Transverse colon (tissue), 4 donors: ENCODE data around the gene NRXN2. TPM values are rescaled to one million over a fixed set of nuclear protein-coding genes. Genes with fewer than 3 reads are reported as not detected.

Experiments
- DNase-seq: peaks from one replicate; pipeline ENCODE4 v3.0.0-alpha.2; 2019
- H3K27ac ChIP-seq, 4 donors: fragments of 200-600 bp; sonication (generic); 2 replicates each; pipeline ENCODE4 v1.5.1; 2016 to 2018; ENCODE audit warnings: inconsistent platforms in 4 of 4
- H3K27me3 ChIP-seq: fragments of 200-600 bp; sonication (generic); 2 replicates; pipeline ENCODE4 v1.5.1; 2017; ENCODE audit warnings: inconsistent platforms
- H3K36me3 ChIP-seq, 4 donors: fragments of 200-600 bp; sonication (generic); 2 replicates each; pipeline ENCODE4 v1.5.1; 2017 to 2019; ENCODE audit warnings: inconsistent platforms in 4 of 4
- H3K4me1 ChIP-seq, 4 donors: fragments of 200-600 bp; sonication (generic); 2 replicates each; pipeline ENCODE4 v1.5.1; 2017 to 2020; ENCODE audit warnings: inconsistent platforms in 4 of 4
- H3K4me3 ChIP-seq, 4 donors: fragments of 200-600 bp; sonication (generic); 1 replicate in 1 of 4; 2 replicates in 3 of 4; pipeline versions ENCODE4 v1.5.1 to v1.6.1; 2017 to 2019; ENCODE audit warnings: inconsistent platforms in 4 of 4
- H3K9me3 ChIP-seq, 2 donors: fragments of 200-600 bp; sonication (generic); 2 replicates each; pipeline ENCODE4 v1.5.1; 2017 to 2019; ENCODE audit warnings: inconsistent platforms in 2 of 2
- CTCF ChIP-seq, 5 experiments: fragments of 200-600 bp in 3 of 5; fragments of 450-650 bp in 2 of 5; sonication (generic) in 3 of 5; IDR thresholded peaks; 1 replicate in 2 of 5; 2 replicates in 3 of 5; pipeline ENCODE4 v1.5.1; 2016 to 2017; ENCODE audit warnings: antibody characterized with exemption in 5 of 5, inconsistent platforms in 3 of 5, mild to moderate bottlenecking in 2 of 5, moderate library complexity in 1 of 5
- EP300 ChIP-seq: sonication (generic); formaldehyde crosslinking; IDR thresholded peaks from one replicate; pipeline ENCODE4 v1.6.1; 2017; ENCODE audit warnings: antibody characterized with exemption, low read depth
- POLR2A ChIP-seq: fragments of 450-650 bp; IDR thresholded peaks from one replicate; pipeline ENCODE4 v1.6.1; 2016; ENCODE audit warnings: antibody characterized with exemption, mild to moderate bottlenecking, moderate library complexity
- POLR2AphosphoS5 ChIP-seq, 3 donors: sonication (generic); formaldehyde crosslinking; IDR thresholded peaks; one replicate each; pipeline ENCODE4 v1.6.1; 2016; ENCODE audit warnings: antibody characterized with exemption in 3 of 3
- WGBS, 2 donors: methylation state at CpG; one replicate each; pipeline ENCODE4 v1.1.5; 2018; ENCODE audit warnings: low coverage in 1 of 2; 5-methylcytosine and 5-hydroxymethylcytosine counted together
- in situ Hi-C, 4 donors: fragments of 200-750 bp; cut with MboI; loops; one replicate each; pipeline versions ENCODE4 v1.15.0 to v1.15.1; 2017; ENCODE audit warnings: low sequenced_read_pairs in 3 of 4, low pct_ligation_motif_present in 1 of 4, low pct_unique_long_range_greater_than_20kb in 1 of 4
- intact Hi-C: fragments of 100-400 bp; cut with DNase I; formaldehyde crosslinking; loops from one replicate; pipeline ENCODE4 v1.15.1; 2023; ENCODE audit warnings: low total_unique reads
- total RNA-seq, 4 donors: library from RNA; depleted of rRNA; stranded (reverse); fragments of >200 nt; gene quantifications; one replicate each; pipeline ENCODE4 v1.1.0, GENCODE V29; 2016

The NRXN2 gene
- total RNA-seq, 4 donors from 2014 or later: 2.9 to 7.4 (median 6.8) TPM

- Histone ChIP-seq H3K4me3 (no peak overlapping the region), H3K4me1 (peaks cover 0 to 13% (median 4%) of the 10 kb centered on the region in 4 donors), H3K36me3 (no peaks in the 10 kb centered on the region), H3K27me3 (peaks cover 86% of the 10 kb centered on the region), H3K27ac (no peak overlapping the region), H3K9me3 (no peaks in the 10 kb centered on the region)
- 16 to 45% methylated on average over 3 to 13 of the region's 13 CpGs for WGBS, 2 donors
- DNase-seq: no peak
- in situ Hi-C loops: no loop called here
- TF ChIP-seq POLR2AphosphoS5 (IDR thresholded peaks at IDR 0.05) (no peak), CTCF (IDR thresholded peaks at IDR 0.05) (no peak), EP300 (no peak), POLR2A (no peak)
- intact Hi-C loops: no loop called here
These were observed 7.1 kb downstream of the NRXN2 start for GRCh38 chr11:64715756-64716472.

GRCh38 chr11:64715110-64715509, 7.9 kb downstream of the NRXN2 start:
- H3K9me3 ChIP-seq: no peaks in the 10 kb centered on the region
- no peak overlapping the region for H3K27ac ChIP-seq
- H3K36me3 ChIP-seq: no peaks in the 10 kb centered on the region
- DNase-seq: no peak
- no peak overlapping the region for H3K4me3 ChIP-seq
- H3K4me1 ChIP-seq: peaks cover 0 to 13% (median 4%) of the 10 kb centered on the region in 4 donors
- H3K27me3 ChIP-seq: peaks cover 90% of the 10 kb centered on the region
- 40 to 47% methylated on average over 2 to 5 of the region's 5 CpGs for WGBS, 2 donors
- TF ChIP-seq POLR2AphosphoS5 (IDR thresholded peaks at IDR 0.05): no peak
- no peak for TF ChIP-seq EP300
- TF ChIP-seq POLR2A: no peak
- no peak for TF ChIP-seq CTCF (IDR thresholded peaks at IDR 0.05)
- intact Hi-C loops (no loop called here), in situ Hi-C loops (no loop called here)

- Histone ChIP-seq H3K27me3 (peaks cover 94% of the 10 kb centered on the region), H3K4me1 (peaks cover 0 to 13% (median 4%) of the 10 kb centered on the region in 4 donors), H3K9me3 (no peaks in the 10 kb centered on the region), H3K27ac (no peak overlapping the region), H3K36me3 (no peaks in the 10 kb centered on the region), H3K4me3 (no peak overlapping the region)
- in situ Hi-C loops (no loop called here), intact Hi-C loops (loop anchor here (5.0 kb wide), 1 partner anchor 1493 kb away; no protein-coding TSS in a partner anchor)
- no peak for TF ChIP-seq EP300
- no peak for TF ChIP-seq CTCF (IDR thresholded peaks at IDR 0.05)
- TF ChIP-seq POLR2AphosphoS5 (IDR thresholded peaks at IDR 0.05): no peak
- no peak for TF ChIP-seq POLR2A
- 28% methylated on average over 5 of the region's 5 CpGs; no CpG with 5 or more reads in 1 of the 2 donors for WGBS, 2 donors
- no peak for DNase-seq
These were observed 8.3 kb downstream of the NRXN2 start for GRCh38 chr11:64714666-64715065.

GRCh38 chr11:64713781-64714363, 9.1 kb downstream of the NRXN2 start:
- H3K4me1 ChIP-seq: peaks cover 0 to 13% (median 4%) of the 10 kb centered on the region in 4 donors
- H3K9me3 ChIP-seq: no peaks in the 10 kb centered on the region
- H3K27me3 ChIP-seq: peaks cover 100% of the 10 kb centered on the region
- in situ Hi-C loops (no loop called here), intact Hi-C loops (loop anchor here (5.0 kb wide), 1 partner anchor 1493 kb away; no protein-coding TSS in a partner anchor)
- no peak overlapping the region for H3K27ac ChIP-seq
- TF ChIP-seq POLR2AphosphoS5 (IDR thresholded peaks at IDR 0.05) (no peak), POLR2A (no peak), EP300 (no peak), CTCF (IDR thresholded peaks at IDR 0.05) (no peak)
- WGBS, 2 donors: 8% methylated on average over 32 of the region's 39 CpGs; no CpG with 5 or more reads in 1 of the 2 donors
- DNase-seq: no peak
- peak overlapping the region in 1 of 4 donors; percentile 3 for H3K4me3 ChIP-seq
- H3K36me3 ChIP-seq: no peaks in the 10 kb centered on the region
